GM12878 (cell line): Measurements from ENCODE around the gene RIPOR3. TPM values are rescaled to one million over a fixed set of nuclear protein-coding genes. Genes with fewer than 3 reads are reported as not detected.

Source experiments
- ATAC-seq: fragments of 200-7000 bp; cut with Tn5 transposase; 3 replicates; pipeline ENCODE4 v1.9.1; 2020; ENCODE audit warnings: mild to moderate bottlenecking, moderate library complexity
- BruUV-seq: library from RNA; stranded (reverse); fragments of 400-500 nt; replicated peaks from 2 replicates; lab custom pipeline; 2021; lab: Mats Ljungman, UMichigan
- CTCF ChIA-PET: fragments of 300-600 bp; sonication (Branson Sonifier 250); formaldehyde crosslinking; extraction: SDS; loops from one replicate; lab custom pipeline; 2021; ENCODE audit warnings: inconsistent platforms; lab: Yijun Ruan, JAX
- POLR2A ChIA-PET: fragments of 350-600 bp; formaldehyde crosslinking; extraction: SDS; loops from one replicate; lab custom pipeline; 2021; ENCODE audit warnings: inconsistent platforms; lab: Charles Lee
- RAD21 ChIA-PET: fragments of 300-600 bp; sonication (Branson Sonifier 250); formaldehyde crosslinking; loops from one replicate; lab custom pipeline; 2023; ENCODE audit warnings: antibody characterized with exemption; ENCODE audit not compliant: unreplicated experiment; lab: Charles Lee
- SMC1A ChIA-PET: fragments of 300-600 bp; sonication (Branson Sonifier 250); formaldehyde crosslinking; loops from one replicate; lab custom pipeline; 2023; ENCODE audit not compliant: unreplicated experiment, uncharacterized antibody; lab: Charles Lee
- DNase-seq: peaks from one replicate; pipeline ENCODE4 v3.0.0-alpha.2; 2011; ENCODE audit warnings: low read depth, low spot score
- FAIRE-seq: peaks from 3 replicates; lab custom pipeline; 2011; peaks lifted over from hg19 to GRCh38; lab: Jason Lieb, UNC
- H2AFZ ChIP-seq: 2 replicates; pipeline ENCODE4 v1.6.0; 2011; ENCODE audit warnings: low read depth, low read length, control low read depth; ENCODE audit not compliant: control insufficient read depth
- H3K27ac ChIP-seq: 2 replicates; pipeline ENCODE4 v1.5.1; 2011; ENCODE audit warnings: control low read depth; ENCODE audit not compliant: control insufficient read depth, insufficient read depth
- H3K27me3 ChIP-seq, 2 experiments: replicated peaks in 1 of 2; 2 replicates each; pipeline versions ENCODE4 v1.6.0 to v1.6.1; 2011; ENCODE audit warnings: low read length in 1 of 2; ENCODE audit not compliant: control insufficient read depth in 2 of 2, insufficient read depth in 2 of 2
- H3K36me3 ChIP-seq, 2 experiments: 2 replicates each; pipeline ENCODE4 v1.5.1; 2011; ENCODE audit warnings: low read length in 1 of 2; ENCODE audit not compliant: control insufficient read depth in 2 of 2, insufficient read depth in 2 of 2
- H3K4me1 ChIP-seq: 2 replicates; pipeline ENCODE4 v1.6.1; 2011; ENCODE audit warnings: mild to moderate bottlenecking, low read length, moderate library complexity, mixed read lengths; ENCODE audit not compliant: control insufficient read depth, insufficient read depth
- H3K4me2 ChIP-seq: 2 replicates; pipeline ENCODE4 v1.6.0; 2011; ENCODE audit warnings: control low read depth; ENCODE audit not compliant: control insufficient read depth, insufficient read depth
- H3K4me3 ChIP-seq: fragments of 200-600 bp; sonication (generic); 2 replicates; pipeline ENCODE4 v1.5.1; 2016
- H3K79me2 ChIP-seq: 2 replicates; pipeline ENCODE4 v1.6.0; 2011; ENCODE audit warnings: low read length; ENCODE audit not compliant: control insufficient read depth, insufficient read depth
- H3K9ac ChIP-seq: 2 replicates; pipeline ENCODE4 v1.8.0; 2011; ENCODE audit warnings: low read length, control low read depth, mixed read lengths; ENCODE audit not compliant: control insufficient read depth, insufficient read depth
- H3K9me3 ChIP-seq: replicated peaks from 3 replicates; pipeline ENCODE4 v1.5.1; 2011; ENCODE audit warnings: mild to moderate bottlenecking, low read length; ENCODE audit not compliant: control insufficient read depth, insufficient read depth
- H4K20me1 ChIP-seq: 2 replicates; pipeline ENCODE4 v1.6.0; 2011; ENCODE audit not compliant: control insufficient read depth, insufficient read depth
- IKZF1 ChIP-seq: fragments of 450-650 bp; conservative IDR thresholded peaks from 2 replicates; pipeline ENCODE4 v1.6.1; 2017; ENCODE audit warnings: antibody characterized with exemption, mild to moderate bottlenecking
- LARP7 ChIP-seq: fragments of 450-650 bp; IDR thresholded peaks from 2 replicates; pipeline ENCODE4 v1.6.1; 2017; ENCODE audit warnings: mild to moderate bottlenecking
- MTA2 ChIP-seq: fragments of 450-650 bp; IDR thresholded peaks from 2 replicates; pipeline ENCODE4 v1.6.1; 2016; ENCODE audit warnings: low read depth, mild to moderate bottlenecking, moderate library complexity
- MXI1 ChIP-seq: fragments of 150-350 bp; IDR thresholded peaks from 2 replicates; pipeline ENCODE4 v1.6.1; 2011; ENCODE audit warnings: low read depth, mild to moderate bottlenecking, inconsistent platforms, low read length, improper control_type of control experiment
- NR2C2 ChIP-seq: IDR thresholded peaks from 2 replicates; pipeline ENCODE4 v1.6.1; 2011; ENCODE audit warnings: borderline replicate concordance, low read depth; ENCODE audit not compliant: control insufficient read depth, insufficient read length
- RAD51 ChIP-seq: fragments of 450-650 bp; IDR thresholded peaks from 2 replicates; pipeline ENCODE4 v1.6.1; 2016; ENCODE audit warnings: moderate library complexity, mild to moderate bottlenecking, inconsistent platforms
- SPI1 ChIP-seq: IDR thresholded peaks from 2 replicates; pipeline ENCODE4 v1.6.1; 2011; ENCODE audit warnings: low read depth, mild to moderate bottlenecking, low read length, moderate library complexity, borderline replicate concordance; ENCODE audit not compliant: insufficient read depth
- TCF12 ChIP-seq: IDR thresholded peaks from 2 replicates; pipeline ENCODE4 v1.6.1; 2011; ENCODE audit warnings: low read depth, mild to moderate bottlenecking, low read length
- ZNF384 ChIP-seq: IDR thresholded peaks from 2 replicates; pipeline ENCODE4 v1.6.1; 2012; ENCODE audit warnings: low read depth, mild to moderate bottlenecking, low read length, improper control_type of control experiment, borderline replicate concordance
- WGBS: methylation state at CpG from one replicate; pipeline ENCODE4 v1.1.6; 2016; ENCODE audit warnings: low lambda C conversion rate; ENCODE audit not compliant: insufficient replicate concordance, insufficient coverage; ENCODE audit errors: missing lambda C conversion rate; 5-methylcytosine and 5-hydroxymethylcytosine counted together
- in situ Hi-C: fragments of 300-500 bp; cut with MboI; formaldehyde crosslinking; loops from 9 replicates; pipeline ENCODE4 v1.14.3; 2018; ENCODE audit warnings: mixed read lengths
- intact Hi-C: fragments of 100-400 bp; cut with micrococcal nuclease; formaldehyde crosslinking; loops from one replicate; pipeline ENCODE4 v1.14.2; 2022; ENCODE audit not compliant: unreplicated experiment
- polyA plus RNA-seq, 11 experiments: library from polyadenylated mRNA; depleted of rRNA in 4 of 11; unstranded in 6 of 11; stranded (reverse) in 5 of 11; fragments of >200 nt; fragmentation: Nextera tagmentation in 4 of 11; fragmentation: Illumina TruSeq in 1 of 11; extraction: Ambion mirVana in 4 of 11; extraction: Trizol in 1 of 11; gene quantifications; 1 replicate in 1 of 11; 2 replicates in 10 of 11; pipeline versions ENCODE4 v1.2.1 to v1.2.3, GENCODE V29; 2011 to 2016; ENCODE audit warnings: inconsistent platforms in 2 of 11, missing spikeins in 2 of 11, low read depth in 1 of 11
- total RNA-seq, 4 experiments: library from RNA; depleted of rRNA in 3 of 4; stranded (reverse); fragments of >200 nt in 3 of 4; fragmentation: Illumina TruSeq in 1 of 4; extraction: Trizol in 1 of 4; gene quantifications; 2 replicates each; pipeline versions ENCODE4 v1.2.1 to v1.2.3, GENCODE V29; 2013 to 2021
- TF ChIP-seq, protein P1 (sequence below): IDR thresholded peaks from 2 replicates; pipeline ENCODE4 v1.6.1; 2012; ENCODE audit warnings: low read length, inconsistent platforms
- TF ChIP-seq, protein P2 (sequence below): fragments of 450-650 bp; conservative IDR thresholded peaks from 2 replicates; pipeline ENCODE4 v1.6.1; 2017; ENCODE audit warnings: mild to moderate bottlenecking, moderate library complexity
- TF ChIP-seq, protein P3 (sequence below): IDR thresholded peaks from 2 replicates; pipeline ENCODE4 v1.6.1; 2011; ENCODE audit warnings: mild to moderate bottlenecking, low read depth, low read length, moderate library complexity; ENCODE audit not compliant: insufficient replicate concordance
- TF ChIP-seq, protein P4 (sequence below): fragments of 450-650 bp; IDR thresholded peaks from 2 replicates; pipeline ENCODE4 v1.6.1; 2017; ENCODE audit warnings: antibody characterized with exemption, mild to moderate bottlenecking, moderate library complexity
- TF ChIP-seq, protein P5 (sequence below): fragments of 450-650 bp; IDR thresholded peaks from 2 replicates; pipeline ENCODE4 v1.6.1; 2016; ENCODE audit warnings: mild to moderate bottlenecking

RIPOR3 gene
- total and polyA plus RNA-seq, 10 of the 15 experiments (the other 5 are each of a cell fraction or from before 2014, with no cell fraction given), result 0.04 to 0.55 (median 0.12) TPM; not detected in 6

DNA sequence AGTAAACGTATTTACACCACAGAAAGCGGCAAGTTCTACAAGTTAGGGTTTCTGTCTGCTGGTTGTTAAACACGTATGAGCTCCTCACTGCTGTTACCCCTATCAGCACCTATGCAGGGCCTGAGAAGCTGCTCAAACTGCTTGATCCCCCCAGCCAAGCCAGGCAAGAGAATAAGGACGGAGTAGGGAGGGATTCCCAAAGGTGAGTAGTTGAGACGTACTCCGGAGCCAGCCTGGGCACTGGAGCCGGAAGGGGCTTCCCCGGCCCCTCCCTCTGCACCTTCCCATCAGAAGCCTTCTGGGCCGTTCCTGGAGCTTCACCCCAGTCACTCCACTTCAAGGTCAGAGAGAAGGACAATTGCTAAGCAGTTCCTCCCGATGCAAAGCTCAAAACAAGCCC, 58.0 kb downstream of the RIPOR3 start (continued):
- TF ChIP-seq SPI1, result no peak
- TF ChIP-seq IKZF1, result no peak
- TF ChIP-seq NR2C2, result no peak
- TF ChIP-seq, all 136 proteins: peak for 0

DNA sequence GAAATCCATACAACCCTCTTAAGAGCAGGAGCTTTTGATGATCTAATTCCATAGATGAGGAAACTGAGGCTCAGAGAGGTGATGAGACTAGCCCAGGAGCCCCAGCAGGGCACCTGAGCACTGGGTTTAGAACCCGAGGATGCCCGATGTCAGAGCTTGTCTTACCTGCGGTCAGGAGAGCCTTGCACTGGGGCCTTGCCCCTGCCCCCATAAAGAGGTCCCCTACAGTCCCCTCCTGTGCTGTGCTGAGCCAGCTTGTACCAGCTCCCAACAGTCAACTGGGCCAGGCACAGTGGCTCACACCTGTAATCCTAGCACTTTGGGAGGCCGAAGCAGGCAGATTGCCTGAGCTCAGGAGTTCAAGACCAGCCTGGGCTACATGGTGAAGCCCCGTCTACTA, 58.6 kb downstream of the RIPOR3 start:
- H3K9me3 ChIP-seq, result no peaks in the 10 kb centered on the region
- intact Hi-C loops, result no loop called here
- ATAC-seq (no peak), DNase-seq (no peak), FAIRE-seq (no peak)
- H3K4me1 ChIP-seq, result no peaks in the 10 kb centered on the region
- SMC1A ChIA-PET, result interaction anchor here (0.6 to 0.8 kb wide), 2 partner anchors 234 to 434 kb away, joined by 3 to 4 read pairs; no protein-coding TSS in a partner anchor
- H2AFZ ChIP-seq, result no peak overlapping the region
- in situ Hi-C loops, result no loop called here
- POLR2A ChIA-PET, result no interaction called here
- RAD21 ChIA-PET, result no interaction called here
- H4K20me1 ChIP-seq, result no peaks in the 10 kb centered on the region
- no peak overlapping the region for H3K27ac ChIP-seq
- CTCF ChIA-PET, result interaction anchor here (1.5 kb wide), 1 partner anchor 117 kb away, joined by 4 read pairs; no protein-coding TSS in a partner anchor
- no peak overlapping the region for H3K9ac ChIP-seq
- no TSS peak for BruUV-seq
- H3K79me2 ChIP-seq, result no peaks in the 10 kb centered on the region
- H3K36me3 ChIP-seq, result no peaks in the 10 kb centered on the region
- no peak overlapping the region for H3K4me3 ChIP-seq
- WGBS, result 38% methylated on average over 5 of the region's 5 CpGs
- no peaks in the 10 kb centered on the region; a peak in 2 of 4 replicates for H3K27me3 ChIP-seq
- no peak overlapping the region for H3K4me2 ChIP-seq
- TF ChIP-seq RAD51 (no peak), TCF12 (no peak), ZNF384 (no peak), LARP7 (no peak), MTA2 (no peak), MXI1 (no peak)
- TF ChIP-seq, protein P1, sequence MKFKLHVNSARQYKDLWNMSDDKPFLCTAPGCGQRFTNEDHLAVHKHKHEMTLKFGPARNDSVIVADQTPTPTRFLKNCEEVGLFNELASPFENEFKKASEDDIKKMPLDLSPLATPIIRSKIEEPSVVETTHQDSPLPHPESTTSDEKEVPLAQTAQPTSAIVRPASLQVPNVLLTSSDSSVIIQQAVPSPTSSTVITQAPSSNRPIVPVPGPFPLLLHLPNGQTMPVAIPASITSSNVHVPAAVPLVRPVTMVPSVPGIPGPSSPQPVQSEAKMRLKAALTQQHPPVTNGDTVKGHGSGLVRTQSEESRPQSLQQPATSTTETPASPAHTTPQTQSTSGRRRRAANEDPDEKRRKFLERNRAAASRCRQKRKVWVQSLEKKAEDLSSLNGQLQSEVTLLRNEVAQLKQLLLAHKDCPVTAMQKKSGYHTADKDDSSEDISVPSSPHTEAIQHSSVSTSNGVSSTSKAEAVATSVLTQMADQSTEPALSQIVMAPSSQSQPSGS, result no peak
- TF ChIP-seq, protein P2, sequence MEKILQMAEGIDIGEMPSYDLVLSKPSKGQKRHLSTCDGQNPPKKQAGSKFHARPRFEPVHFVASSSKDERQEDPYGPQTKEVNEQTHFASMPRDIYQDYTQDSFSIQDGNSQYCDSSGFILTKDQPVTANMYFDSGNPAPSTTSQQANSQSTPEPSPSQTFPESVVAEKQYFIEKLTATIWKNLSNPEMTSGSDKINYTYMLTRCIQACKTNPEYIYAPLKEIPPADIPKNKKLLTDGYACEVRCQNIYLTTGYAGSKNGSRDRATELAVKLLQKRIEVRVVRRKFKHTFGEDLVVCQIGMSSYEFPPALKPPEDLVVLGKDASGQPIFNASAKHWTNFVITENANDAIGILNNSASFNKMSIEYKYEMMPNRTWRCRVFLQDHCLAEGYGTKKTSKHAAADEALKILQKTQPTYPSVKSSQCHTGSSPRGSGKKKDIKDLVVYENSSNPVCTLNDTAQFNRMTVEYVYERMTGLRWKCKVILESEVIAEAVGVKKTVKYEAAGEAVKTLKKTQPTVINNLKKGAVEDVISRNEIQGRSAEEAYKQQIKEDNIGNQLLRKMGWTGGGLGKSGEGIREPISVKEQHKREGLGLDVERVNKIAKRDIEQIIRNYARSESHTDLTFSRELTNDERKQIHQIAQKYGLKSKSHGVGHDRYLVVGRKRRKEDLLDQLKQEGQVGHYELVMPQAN, result no peak
- TF ChIP-seq, protein P3, sequence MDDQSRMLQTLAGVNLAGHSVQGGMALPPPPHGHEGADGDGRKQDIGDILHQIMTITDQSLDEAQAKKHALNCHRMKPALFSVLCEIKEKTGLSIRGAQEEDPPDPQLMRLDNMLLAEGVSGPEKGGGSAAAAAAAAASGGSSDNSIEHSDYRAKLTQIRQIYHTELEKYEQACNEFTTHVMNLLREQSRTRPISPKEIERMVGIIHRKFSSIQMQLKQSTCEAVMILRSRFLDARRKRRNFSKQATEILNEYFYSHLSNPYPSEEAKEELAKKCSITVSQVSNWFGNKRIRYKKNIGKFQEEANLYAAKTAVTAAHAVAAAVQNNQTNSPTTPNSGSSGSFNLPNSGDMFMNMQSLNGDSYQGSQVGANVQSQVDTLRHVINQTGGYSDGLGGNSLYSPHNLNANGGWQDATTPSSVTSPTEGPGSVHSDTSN, result no peak
- TF ChIP-seq, protein P4, sequence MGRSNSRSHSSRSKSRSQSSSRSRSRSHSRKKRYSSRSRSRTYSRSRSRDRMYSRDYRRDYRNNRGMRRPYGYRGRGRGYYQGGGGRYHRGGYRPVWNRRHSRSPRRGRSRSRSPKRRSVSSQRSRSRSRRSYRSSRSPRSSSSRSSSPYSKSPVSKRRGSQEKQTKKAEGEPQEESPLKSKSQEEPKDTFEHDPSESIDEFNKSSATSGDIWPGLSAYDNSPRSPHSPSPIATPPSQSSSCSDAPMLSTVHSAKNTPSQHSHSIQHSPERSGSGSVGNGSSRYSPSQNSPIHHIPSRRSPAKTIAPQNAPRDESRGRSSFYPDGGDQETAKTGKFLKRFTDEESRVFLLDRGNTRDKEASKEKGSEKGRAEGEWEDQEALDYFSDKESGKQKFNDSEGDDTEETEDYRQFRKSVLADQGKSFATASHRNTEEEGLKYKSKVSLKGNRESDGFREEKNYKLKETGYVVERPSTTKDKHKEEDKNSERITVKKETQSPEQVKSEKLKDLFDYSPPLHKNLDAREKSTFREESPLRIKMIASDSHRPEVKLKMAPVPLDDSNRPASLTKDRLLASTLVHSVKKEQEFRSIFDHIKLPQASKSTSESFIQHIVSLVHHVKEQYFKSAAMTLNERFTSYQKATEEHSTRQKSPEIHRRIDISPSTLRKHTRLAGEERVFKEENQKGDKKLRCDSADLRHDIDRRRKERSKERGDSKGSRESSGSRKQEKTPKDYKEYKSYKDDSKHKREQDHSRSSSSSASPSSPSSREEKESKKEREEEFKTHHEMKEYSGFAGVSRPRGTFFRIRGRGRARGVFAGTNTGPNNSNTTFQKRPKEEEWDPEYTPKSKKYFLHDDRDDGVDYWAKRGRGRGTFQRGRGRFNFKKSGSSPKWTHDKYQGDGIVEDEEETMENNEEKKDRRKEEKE, result no peak
- TF ChIP-seq, protein P5, sequence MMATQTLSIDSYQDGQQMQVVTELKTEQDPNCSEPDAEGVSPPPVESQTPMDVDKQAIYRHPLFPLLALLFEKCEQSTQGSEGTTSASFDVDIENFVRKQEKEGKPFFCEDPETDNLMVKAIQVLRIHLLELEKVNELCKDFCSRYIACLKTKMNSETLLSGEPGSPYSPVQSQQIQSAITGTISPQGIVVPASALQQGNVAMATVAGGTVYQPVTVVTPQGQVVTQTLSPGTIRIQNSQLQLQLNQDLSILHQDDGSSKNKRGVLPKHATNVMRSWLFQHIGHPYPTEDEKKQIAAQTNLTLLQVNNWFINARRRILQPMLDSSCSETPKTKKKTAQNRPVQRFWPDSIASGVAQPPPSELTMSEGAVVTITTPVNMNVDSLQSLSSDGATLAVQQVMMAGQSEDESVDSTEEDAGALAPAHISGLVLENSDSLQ, result no peak
